ENCODE data around the gene ADAM12.

The ADAM12 gene

GRCh38 chr10:126235979-126236851, 152.1 kb downstream of the ADAM12 start:
- no peak for DNase-seq (ENCODE audit: low spot score)
- TF ChIP-seq CTCF (IDR thresholded peaks at IDR 0.05; ENCODE audit: extremely low read depth, missing control alignments): no peak

GRCh38 chr10:126235091-126235978, 152.9 kb downstream of the ADAM12 start:
- DNase-seq (ENCODE audit: low spot score): no peak

GRCh38 chr10:126234630-126235029, 153.6 kb downstream of the ADAM12 start:
- no peak for DNase-seq (ENCODE audit: low spot score)
- no peak for TF ChIP-seq CTCF (IDR thresholded peaks at IDR 0.05; ENCODE audit: extremely low read depth, missing control alignments)

More at GRCh38 chr10:126235091-126235978, 152.9 kb downstream of the ADAM12 start:
- TF ChIP-seq CTCF (IDR thresholded peaks at IDR 0.05; ENCODE audit: extremely low read depth, missing control alignments): no peak

GRCh38 chr10:126233182-126234148, 154.8 kb downstream of the ADAM12 start:
- no peak for DNase-seq (ENCODE audit: low spot score)
- TF ChIP-seq CTCF (IDR thresholded peaks at IDR 0.05; ENCODE audit: extremely low read depth, missing control alignments): no peak

GRCh38 chr10:126230587-126230986, 157.7 kb downstream of the ADAM12 start:
- TF ChIP-seq CTCF (IDR thresholded peaks at IDR 0.05; ENCODE audit: extremely low read depth, missing control alignments): no peak
- DNase-seq (ENCODE audit: low spot score): no peak

- no peak for TF ChIP-seq CTCF (IDR thresholded peaks at IDR 0.05; ENCODE audit: extremely low read depth, missing control alignments)
- no peak for DNase-seq (ENCODE audit: low spot score)
These were observed 158.6 kb downstream of the ADAM12 start for GRCh38 chr10:126229686-126230085.
